Mesenteric fat pad (tissue), 1 donor: ENCODE results near the gene CEP295NL. TPM values are rescaled to one million over a fixed set of nuclear protein-coding genes. Genes with fewer than 3 reads are reported as not detected.
"Not testable (repeated sequence)": the region's sequence is repeated elsewhere in the genome, so short reads cannot be mapped to it uniquely, and the experiment has no call there.

Source experiments
- DNase-seq: peaks from one replicate; pipeline ENCODE4 v3.0.0-alpha.2; 2020; ENCODE audit warnings: low spot score
- total RNA-seq: library from RNA; stranded (reverse); fragmentation: NEBNext Ultra II Directional; extraction: Animal tissue kit (Norgen Biotek cat#: 25700); gene quantifications from one replicate; pipeline ENCODE4 v1.2.1, GENCODE V29; 2021
- donor health status: DM: yes; HTN: yes; CAD: no.

CEP295NL gene
- total RNA-seq, 1 donor from 2014 or later: 6.5 TPM

- no peak for DNase-seq
Measured at GRCh38 chr17:78870621-78871020, 32.4 kb downstream of the CEP295NL start.

GRCh38 chr17:78868391-78868790 lies 34.6 kb downstream of the CEP295NL start:
- no peak for DNase-seq

GRCh38 chr17:78867046-78867445 lies 36.0 kb downstream of the CEP295NL start:
- DNase-seq: not testable (repeated sequence)

- no peak for DNase-seq
Measured at GRCh38 chr17:78865682-78866390, 37.2 kb downstream of the CEP295NL start.

GRCh38 chr17:78864117-78864516 lies 38.9 kb downstream of the CEP295NL start:
- no peak for DNase-seq

GRCh38 chr17:78862073-78863023 lies 40.7 kb downstream of the CEP295NL start:
- no peak for DNase-seq

GRCh38 chr17:78861229-78861628 lies 41.8 kb downstream of the CEP295NL start:
- DNase-seq: no peak

- no peak for DNase-seq
Measured at GRCh38 chr17:78859051-78859450, 44.0 kb downstream of the CEP295NL start.

GRCh38 chr17:78857266-78857665 lies 45.7 kb downstream of the CEP295NL start:
- DNase-seq: no peak

- DNase-seq: no peak
Measured at GRCh38 chr17:78855561-78856165, 47.3 kb downstream of the CEP295NL start.

- no peak for DNase-seq
Measured at GRCh38 chr17:78854508-78854907, 48.5 kb downstream of the CEP295NL start.

GRCh38 chr17:78853926-78854394 lies 49.0 kb downstream of the CEP295NL start:
- DNase-seq: no peak

- DNase-seq: no peak
Measured at GRCh38 chr17:78852709-78853121, 50.3 kb downstream of the CEP295NL start.

GRCh38 chr17:78849026-78849425 lies 54.0 kb downstream of the CEP295NL start:
- DNase-seq: no peak

- DNase-seq: no peak
Measured at GRCh38 chr17:78847052-78847451, 55.9 kb downstream of the CEP295NL start.

- DNase-seq: no peak
Measured at GRCh38 chr17:78844301-78845005, 58.5 kb downstream of the CEP295NL start.

GRCh38 chr17:78842881-78843565 lies 60.0 kb downstream of the CEP295NL start:
- no peak for DNase-seq

- peak; percentile 100 for DNase-seq
Measured at GRCh38 chr17:78840780-78841611, 62.0 kb downstream of the CEP295NL start, which contains the start of gene USP36. TSS of gene USP36 (minus strand) at chr17:78840814. CDS start at chr17:78836363, 4,451 bp downstream.
